ACC112 (cell line): ENCODE results near the gene ATP2B2.
A peak's percentile ranks its signal among the peaks of the same experiment; 100 is the strongest.

Experiments used
- H2AFZ ChIP-seq: fragments of 200-600 bp; sonication (generic); one replicate; pipeline ENCODE4 v1.6.0; 2017; ENCODE audit warnings: antibody characterized with exemption, low read length; ENCODE audit not compliant: unreplicated experiment
- H3K27ac ChIP-seq: fragments of 200-600 bp; sonication (generic); 2 replicates; pipeline ENCODE4 v1.5.1; 2014; ENCODE audit warnings: low read depth, mild to moderate bottlenecking, antibody characterized with exemption, low read length, moderate library complexity
- H3K27me3 ChIP-seq: fragments of 200-600 bp; sonication (generic); 2 replicates; pipeline ENCODE4 v1.6.1; 2014; ENCODE audit warnings: mild to moderate bottlenecking, antibody characterized with exemption, low read length, moderate library complexity, mixed read lengths; ENCODE audit not compliant: insufficient read depth
- H3K36me3 ChIP-seq: fragments of 200-600 bp; sonication (generic); 2 replicates; pipeline ENCODE4 v1.6.1; 2016; ENCODE audit warnings: mild to moderate bottlenecking, antibody characterized with exemption, low read length, moderate library complexity, mixed read lengths; ENCODE audit not compliant: insufficient read depth
- H3K4me1 ChIP-seq: fragments of 200-600 bp; sonication (generic); one replicate; pipeline ENCODE4 v1.6.1; 2016; ENCODE audit warnings: low read length, mixed read lengths; ENCODE audit not compliant: insufficient read depth, unreplicated experiment, control insufficient read depth
- H3K4me3 ChIP-seq: fragments of 200-600 bp; sonication (generic); 2 replicates; pipeline ENCODE4 v1.5.1; 2014; ENCODE audit warnings: mild to moderate bottlenecking, low read depth, low read length
- H3K79me2 ChIP-seq: fragments of 200-600 bp; sonication (generic); one replicate; pipeline ENCODE4 v1.6.0; 2016; ENCODE audit warnings: low read length; ENCODE audit not compliant: control insufficient read depth, unreplicated experiment, insufficient read depth

ATP2B2 gene

DNA sequence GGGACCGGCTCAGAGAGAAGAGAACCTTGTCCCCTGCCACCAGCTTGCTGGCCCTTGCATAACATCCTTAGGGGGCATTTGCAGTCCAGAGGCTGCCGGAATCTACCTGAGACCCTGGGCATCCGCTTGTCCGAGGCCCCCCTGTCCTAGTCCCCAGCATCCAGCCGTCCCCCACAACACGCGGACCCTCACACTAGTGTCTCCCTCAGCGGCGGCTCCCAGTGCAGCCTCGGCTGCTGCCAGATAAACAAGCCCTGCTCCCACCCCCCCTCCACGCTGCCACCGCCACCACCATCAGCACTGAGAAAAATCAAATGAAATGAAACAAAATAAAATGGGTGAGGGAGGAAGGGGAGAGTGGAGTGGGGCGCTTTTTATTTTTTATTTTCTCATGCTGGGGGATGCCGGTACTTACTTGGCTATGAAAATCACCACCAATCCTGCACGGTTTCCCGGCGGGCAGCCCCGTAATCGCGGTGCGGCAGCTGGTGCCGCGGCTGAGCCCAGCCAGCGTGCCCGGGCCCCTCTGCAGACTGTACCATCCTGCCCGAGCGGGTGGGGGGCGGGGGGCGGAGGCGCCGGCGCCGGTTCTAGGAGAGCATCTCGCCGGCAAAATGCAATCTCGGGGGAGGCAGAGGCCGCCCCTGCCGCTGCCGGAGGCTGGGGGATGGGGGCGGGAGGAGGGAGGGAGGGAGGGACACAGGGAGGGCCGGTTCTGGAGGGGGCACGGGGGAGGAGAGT lies at the start of gene ATP2B2:
TSS of gene ATP2B2 (minus strand) at position 537 of the 741 bp plus-strand sequence. CDS start 56,043 bp downstream, outside the sequence.
- no peak within 1 kb of the TSS for H2AFZ ChIP-seq
- H3K27me3 ChIP-seq, result peaks cover 62% of the 10 kb centered on the region
- H3K4me3 ChIP-seq, result peak within 1 kb of the TSS; percentile 53; the same call in 1 of the 2 replicates
- no peaks in the 10 kb centered on the region for H3K4me1 ChIP-seq
- no peaks in the 10 kb centered on the region for H3K79me2 ChIP-seq
- no peak within 1 kb of the TSS for H3K27ac ChIP-seq
- H3K36me3 ChIP-seq, result no peaks in the 10 kb centered on the region

DNA sequence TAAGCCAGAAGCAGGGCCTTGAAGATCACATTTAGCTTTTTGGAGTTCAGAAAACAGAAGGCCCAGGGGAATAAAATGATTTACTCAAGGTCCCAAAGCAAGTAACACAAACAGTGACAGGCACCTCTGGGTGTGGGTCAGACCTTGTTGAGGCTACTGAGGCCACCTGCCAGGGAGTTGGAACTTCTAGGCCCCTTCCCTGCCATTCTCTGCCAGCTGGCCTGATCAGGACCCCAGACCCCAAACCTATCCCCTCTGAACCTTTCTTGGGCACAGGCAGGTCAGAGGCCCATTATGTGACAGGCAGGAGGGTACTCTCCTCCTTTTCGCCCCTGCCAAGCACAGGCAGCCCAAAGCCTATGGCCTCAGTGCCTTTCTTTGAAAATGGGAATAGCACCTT lies 49.4 kb upstream of the ATP2B2 start:
- Histone ChIP-seq H2AFZ (no peak overlapping the region), H3K79me2 (no peaks in the 10 kb centered on the region), H3K4me3 (no peak overlapping the region), H3K27me3 (peaks cover 55% of the 10 kb centered on the region), H3K36me3 (no peaks in the 10 kb centered on the region), H3K4me1 (peaks cover 19% of the 10 kb centered on the region), H3K27ac (no peak overlapping the region)

DNA sequence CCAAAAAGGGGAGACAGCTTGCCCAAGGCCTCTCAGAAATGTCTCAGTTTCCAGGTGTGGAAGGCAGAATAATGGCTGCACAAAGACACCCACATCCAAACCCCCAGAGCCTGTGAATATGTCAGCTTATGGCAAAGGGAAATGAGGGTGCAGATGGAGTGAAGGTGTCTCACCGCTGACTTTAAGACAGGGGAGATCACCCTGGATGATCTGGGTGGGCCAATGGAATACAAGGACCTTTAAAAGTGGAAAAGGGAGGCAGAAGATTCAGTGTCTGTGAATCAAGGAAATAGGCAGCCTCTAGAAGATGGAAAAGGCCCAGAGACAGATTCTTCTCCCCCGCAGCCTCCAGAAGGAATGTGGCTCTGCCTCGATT lies 48.8 kb upstream of the ATP2B2 start:
- Histone ChIP-seq H3K36me3 (no peaks in the 10 kb centered on the region), H3K4me3 (no peak overlapping the region), H3K27me3 (peaks cover 54% of the 10 kb centered on the region), H3K27ac (no peak overlapping the region), H3K79me2 (no peaks in the 10 kb centered on the region), H3K4me1 (peaks cover 19% of the 10 kb centered on the region), H2AFZ (no peak overlapping the region)

DNA sequence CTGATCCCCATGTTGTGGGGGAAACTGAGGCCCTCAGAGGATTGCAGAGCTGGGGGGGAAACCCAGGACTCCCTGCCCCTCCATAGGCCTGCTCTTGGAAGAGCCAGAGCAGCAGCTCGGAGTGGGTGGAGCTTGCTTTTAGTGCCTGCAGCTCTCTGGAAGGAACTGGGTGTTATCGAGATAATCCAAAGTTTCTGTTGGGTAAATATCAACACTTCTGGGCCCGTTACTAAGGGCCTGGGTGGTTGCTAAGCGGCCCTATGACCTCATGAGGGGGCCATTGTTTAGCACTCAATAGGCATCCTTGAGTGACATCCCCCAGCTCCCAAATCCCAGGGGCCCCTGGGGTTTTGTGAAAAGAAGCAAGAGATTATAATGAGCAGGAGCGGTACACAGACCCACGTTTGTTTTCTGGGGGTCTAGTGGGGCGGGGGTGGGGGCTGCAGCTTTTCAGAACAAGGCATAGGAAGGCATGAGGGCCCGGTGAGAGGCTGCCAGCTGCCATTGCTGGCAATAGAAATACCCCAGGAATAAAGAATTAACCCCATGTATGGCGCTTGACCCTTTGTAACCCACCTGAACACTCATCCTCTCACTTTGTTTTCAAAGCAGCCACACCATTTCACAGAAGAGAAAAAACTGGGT lies 48.3 kb upstream of the ATP2B2 start:
- Histone ChIP-seq H3K36me3 (no peaks in the 10 kb centered on the region), H3K79me2 (no peaks in the 10 kb centered on the region), H2AFZ (no peak overlapping the region), H3K27me3 (peaks cover 51% of the 10 kb centered on the region), H3K27ac (no peak overlapping the region), H3K4me1 (peaks cover 21% of the 10 kb centered on the region), H3K4me3 (no peak overlapping the region)

DNA sequence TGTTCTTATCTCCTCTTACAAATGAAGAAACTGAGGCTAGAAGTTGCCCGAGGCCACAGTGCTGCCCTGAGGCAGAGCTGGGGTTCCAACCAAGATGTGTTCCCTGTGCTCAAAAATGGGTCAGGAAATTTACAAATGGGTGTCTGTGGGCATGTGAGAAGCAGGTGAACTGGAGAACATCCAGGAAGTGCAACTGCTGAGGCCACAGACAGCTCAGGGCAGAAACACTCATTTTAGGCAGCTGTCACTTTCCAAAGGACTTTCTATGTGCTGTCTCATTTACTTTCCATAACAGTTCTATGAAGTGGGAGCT lies 47.2 kb upstream of the ATP2B2 start:
- Histone ChIP-seq H3K27me3 (peaks cover 54% of the 10 kb centered on the region), H3K79me2 (no peaks in the 10 kb centered on the region), H3K4me1 (peaks cover 18% of the 10 kb centered on the region), H3K27ac (peak overlapping the region; percentile 22; the same call in 1 of the 2 replicates), H3K4me3 (no peak overlapping the region), H2AFZ (no peak overlapping the region), H3K36me3 (no peaks in the 10 kb centered on the region)

DNA sequence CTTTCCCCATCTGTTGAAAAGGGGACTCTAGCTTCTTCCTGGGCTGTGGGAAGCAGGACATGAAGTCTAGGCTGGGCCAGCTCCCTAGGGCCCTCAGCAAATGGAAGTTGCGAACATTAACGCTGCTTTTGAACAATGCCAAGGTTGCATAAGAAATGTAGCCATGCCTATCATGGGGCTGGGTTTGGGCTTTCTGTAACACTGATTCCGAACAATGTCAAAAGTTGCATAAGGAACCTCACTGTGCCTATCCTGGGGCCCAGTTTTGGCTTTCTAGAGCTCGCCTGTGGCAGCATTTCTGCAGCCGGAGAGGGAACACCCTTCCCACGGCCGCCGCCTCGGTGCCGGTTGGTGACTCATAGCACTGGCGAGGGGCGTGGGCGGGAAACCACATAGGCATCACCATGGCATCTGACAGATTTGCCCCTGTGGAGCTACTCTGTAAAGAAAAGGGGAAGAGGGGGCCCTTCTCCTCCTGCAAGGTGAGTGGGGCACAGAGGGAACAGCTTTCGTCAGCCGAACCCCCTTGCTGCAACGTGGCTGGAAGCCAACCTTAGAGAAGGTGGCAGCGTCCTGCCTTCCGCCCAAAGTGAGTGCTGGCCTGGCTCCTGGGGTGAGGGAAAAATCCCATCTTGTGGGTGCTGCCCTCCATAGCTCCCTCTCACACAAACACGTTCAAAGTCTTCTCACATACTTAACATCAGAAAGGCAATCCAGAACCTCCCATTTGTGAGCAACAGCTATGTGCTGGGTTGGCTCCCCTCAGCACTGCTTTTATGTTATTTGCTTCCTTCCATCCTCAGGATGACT lies 46.6 kb upstream of the ATP2B2 start:
- Histone ChIP-seq H3K36me3 (no peaks in the 10 kb centered on the region), H3K27ac (peak overlapping the region; percentile 33; the same call in 1 of the 2 replicates), H3K4me3 (no peak overlapping the region), H2AFZ (no peak overlapping the region), H3K27me3 (peaks cover 58% of the 10 kb centered on the region), H3K4me1 (peaks cover 17% of the 10 kb centered on the region), H3K79me2 (no peaks in the 10 kb centered on the region)

DNA sequence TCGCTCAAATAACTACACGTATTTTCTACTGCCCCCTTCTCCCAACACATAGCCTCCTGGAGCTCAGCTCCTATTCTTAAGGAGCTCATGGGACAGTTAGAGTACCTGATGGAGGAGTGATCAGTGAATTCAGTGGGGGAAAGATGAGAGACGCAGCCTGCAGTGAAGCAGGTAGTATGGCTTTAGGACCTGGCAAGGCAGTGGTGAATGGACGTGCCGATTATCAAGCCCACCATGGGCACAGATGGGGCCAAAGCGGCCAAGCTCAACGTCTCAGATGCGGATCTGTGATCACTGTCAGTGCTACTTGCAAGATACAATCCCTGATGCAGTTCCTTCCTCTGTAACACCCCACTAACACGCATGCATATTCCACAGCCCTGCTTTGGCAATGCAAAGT lies 45.8 kb upstream of the ATP2B2 start:
- H3K36me3 ChIP-seq, result no peaks in the 10 kb centered on the region
- peak overlapping the region; percentile 33; the same call in 1 of the 2 replicates for H3K27ac ChIP-seq
- H3K79me2 ChIP-seq, result no peaks in the 10 kb centered on the region
- H3K4me3 ChIP-seq, result no peak overlapping the region
- H2AFZ ChIP-seq, result no peak overlapping the region
- H3K27me3 ChIP-seq, result peaks cover 60% of the 10 kb centered on the region
- peaks cover 17% of the 10 kb centered on the region for H3K4me1 ChIP-seq

DNA sequence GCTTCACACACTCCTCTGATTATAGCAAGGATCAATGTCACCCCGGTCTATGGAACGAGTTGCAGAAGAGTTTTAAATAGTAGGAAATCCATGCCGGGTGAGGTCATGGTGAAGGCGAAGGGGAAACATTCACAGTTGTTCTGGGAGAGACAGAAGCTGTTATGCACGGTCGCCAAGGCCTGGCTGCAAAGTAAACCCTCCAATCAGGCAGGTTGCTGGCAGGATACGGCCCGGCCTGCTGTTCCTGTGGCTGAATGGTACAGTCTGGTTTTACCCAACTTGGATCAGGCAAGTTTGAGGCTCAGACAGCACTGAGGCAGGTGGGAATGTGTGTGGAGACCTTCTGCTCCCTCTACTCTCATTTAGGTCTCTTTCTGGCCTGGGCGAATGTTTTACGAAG lies 45.3 kb upstream of the ATP2B2 start:
- H2AFZ ChIP-seq, result no peak overlapping the region
- H3K36me3 ChIP-seq, result no peaks in the 10 kb centered on the region
- H3K27me3 ChIP-seq, result peaks cover 60% of the 10 kb centered on the region
- no peak overlapping the region for H3K27ac ChIP-seq
- peaks cover 17% of the 10 kb centered on the region for H3K4me1 ChIP-seq
- H3K4me3 ChIP-seq, result no peak overlapping the region
- H3K79me2 ChIP-seq, result no peaks in the 10 kb centered on the region

DNA sequence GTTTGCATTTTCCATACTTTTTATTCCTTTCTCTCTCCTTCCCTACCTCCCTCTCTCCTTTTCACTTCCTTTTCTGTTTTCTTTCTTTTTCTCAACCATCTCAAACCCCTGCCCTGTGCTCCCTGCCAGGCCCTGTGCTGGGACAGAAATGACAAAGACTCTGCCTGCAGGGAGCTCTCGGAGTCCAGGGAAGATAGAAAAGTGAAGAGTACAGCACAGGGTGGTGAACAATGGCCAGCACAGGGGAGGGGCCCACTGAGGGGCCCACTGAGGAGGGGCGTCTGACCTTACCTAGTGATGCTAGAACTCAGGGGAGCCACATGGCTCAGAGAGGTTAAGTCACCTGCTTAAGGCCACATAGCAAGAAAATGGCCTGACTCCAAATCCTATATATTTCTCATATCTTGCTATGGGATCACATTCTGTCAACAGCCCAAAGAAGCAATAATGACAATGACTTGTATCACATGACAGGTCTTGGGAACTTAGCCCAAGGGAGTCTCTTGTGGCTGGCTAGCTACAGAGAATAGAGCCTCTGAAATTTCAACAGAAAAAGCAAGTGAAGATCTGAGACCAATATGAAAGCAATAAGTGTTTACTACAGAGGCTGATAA lies 44.3 kb upstream of the ATP2B2 start:
- H2AFZ ChIP-seq, result no peak overlapping the region
- no peak overlapping the region for H3K4me3 ChIP-seq
- H3K27ac ChIP-seq, result no peak overlapping the region
- no peaks in the 10 kb centered on the region for H3K36me3 ChIP-seq
- peaks cover 61% of the 10 kb centered on the region for H3K27me3 ChIP-seq
- H3K79me2 ChIP-seq, result no peaks in the 10 kb centered on the region
- H3K4me1 ChIP-seq, result peaks cover 17% of the 10 kb centered on the region

DNA sequence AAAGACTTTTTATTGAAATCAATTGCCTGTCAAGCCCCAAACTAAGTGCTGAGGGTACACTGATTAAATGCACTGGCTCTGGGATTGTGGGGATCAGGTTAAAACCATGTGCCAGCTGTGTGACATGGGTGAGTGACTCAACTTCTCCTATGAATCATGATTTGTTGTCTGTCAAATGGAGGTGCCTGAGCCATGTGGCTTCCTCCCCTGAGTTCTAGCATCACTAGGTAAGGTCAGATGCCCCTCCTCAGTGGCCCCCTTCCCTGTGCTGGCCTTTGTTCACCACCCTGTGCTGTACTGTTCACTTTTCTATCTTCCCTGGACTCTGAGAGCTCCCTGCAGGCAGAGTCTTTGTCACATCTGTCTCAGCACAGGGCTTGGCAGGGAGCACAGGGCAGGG lies 43.6 kb upstream of the ATP2B2 start:
- no peak overlapping the region for H3K4me3 ChIP-seq
- no peak overlapping the region for H2AFZ ChIP-seq
- H3K36me3 ChIP-seq, result no peaks in the 10 kb centered on the region
- peaks cover 69% of the 10 kb centered on the region for H3K27me3 ChIP-seq
- no peaks in the 10 kb centered on the region for H3K79me2 ChIP-seq
- H3K4me1 ChIP-seq, result peaks cover 17% of the 10 kb centered on the region
- H3K27ac ChIP-seq, result no peak overlapping the region
